Adrenal gland (tissue), 12 donors: Measurements from ENCODE around the gene RIGI. TPM values are rescaled to one million over a fixed set of nuclear protein-coding genes. Genes with fewer than 3 reads are reported as not detected.

Experiments used
- DNase-seq, 7 donors: peaks; one replicate each; pipeline ENCODE4 v3.0.0-alpha.2; 2019 to 2020
- H3K27ac ChIP-seq, 5 donors: fragments of 200-600 bp; sonication (generic) in 4 of 5; 1 replicate in 3 of 5; 2 replicates in 2 of 5; pipeline versions ENCODE4 v1.5.1 to v1.8.0; 2016 to 2020; ENCODE audit warnings: mild to moderate bottlenecking in 1 of 5
- H3K27me3 ChIP-seq: fragments of 200-600 bp; 2 replicates; pipeline ENCODE4 v1.8.0; 2021
- H3K36me3 ChIP-seq, 2 donors: fragments of 200-600 bp; replicated peaks in 1 of 2; 1 replicate in 1 of 2; 2 replicates in 1 of 2; pipeline versions ENCODE4 v1.5.1 to v1.8.0; 2018 to 2022
- H3K4me1 ChIP-seq, 2 donors: fragments of 200-600 bp; replicated peaks in 1 of 2; 1 replicate in 1 of 2; 2 replicates in 1 of 2; pipeline versions ENCODE4 v1.5.1 to v1.8.0; 2018 to 2021
- H3K4me3 ChIP-seq, 4 donors: fragments of 200-600 bp; sonication (generic) in 3 of 4; one replicate each; pipeline ENCODE4 v1.5.1; 2016 to 2018
- H3K9me3 ChIP-seq, 3 donors: fragments of 200-600 bp; sonication (generic) in 1 of 3; replicated peaks in 1 of 3; 1 replicate in 2 of 3; 2 replicates in 1 of 3; pipeline versions ENCODE4 v1.5.1 to v1.8.0; 2016 to 2021
- CTCF ChIP-seq, 6 experiments: fragments of 450-650 bp in 4 of 6; fragments of 200-600 bp in 2 of 6; sonication (generic) in 1 of 6; IDR thresholded peaks; 1 replicate in 5 of 6; 2 replicates in 1 of 6; pipeline versions ENCODE4 v1.5.1 to v1.8.0; 2016 to 2021; ENCODE audit warnings: antibody characterized with exemption in 6 of 6, mild to moderate bottlenecking in 2 of 6, moderate library complexity in 1 of 6
- POLR2A ChIP-seq, 2 donors: fragments of 450-650 bp; IDR thresholded peaks; one replicate each; pipeline ENCODE4 v1.6.1; 2017; ENCODE audit warnings: antibody characterized with exemption in 2 of 2, mild to moderate bottlenecking in 2 of 2, moderate library complexity in 1 of 2
- WGBS, 4 donors: extraction: QIAGEN DNeasy Blood & Tissue Kit in 2 of 4; methylation state at CpG; one replicate each; pipeline versions ENCODE4 v1.1.5 to v1.1.7; 2013 to 2017; 5-methylcytosine and 5-hydroxymethylcytosine counted together
- intact Hi-C, 2 donors: fragments of 100-400 bp; cut with DNase I; formaldehyde crosslinking; loops; one replicate each; pipeline versions ENCODE4 v1.14.1 to v1.15.0; 2022 to 2023
- polyA plus RNA-seq, 3 donors: library from polyadenylated mRNA; stranded (reverse); fragments of 200-250 nt in 2 of 3; fragments of 350-450 nt in 1 of 3; fragmentation: Illumina TruSeq in 1 of 3; extraction: RNeasy Lipid Tissue Mini Kit (QIAGEN cat#74804) in 1 of 3; gene quantifications; one replicate each; pipeline ENCODE4 v1.2.3, GENCODE V29; 2013 to 2014
- total RNA-seq, 9 donors: library from RNA; depleted of rRNA in 4 of 9; stranded (reverse); fragments of >200 nt in 4 of 9; fragments of 120-200 nt in 1 of 9; fragmentation: NEBNext Ultra II Directional in 1 of 9; extraction: Animal tissue kit (Norgen Biotek cat#: 25700) in 1 of 9; gene quantifications; one replicate each; pipeline versions ENCODE4 v1.1.0 to v1.2.4, GENCODE V29; 2013 to 2023
- donor health status: healthy with polysubstance abuse.
- donor health status: Bipolar disorder and iron deficiency.
- donor health status: DM: yes; HTN: yes; CAD: no.
- donor health status: DM: no; HTN: no; CAD: no.
- donor health status: DM: no; HTN: no; CAD: no.
- donor health status: DM: yes; HTN: yes; CAD: no.

Gene RIGI
- total and polyA plus RNA-seq, 12 donors = 4.4 to 13.2 (median 7.9) TPM

DNA sequence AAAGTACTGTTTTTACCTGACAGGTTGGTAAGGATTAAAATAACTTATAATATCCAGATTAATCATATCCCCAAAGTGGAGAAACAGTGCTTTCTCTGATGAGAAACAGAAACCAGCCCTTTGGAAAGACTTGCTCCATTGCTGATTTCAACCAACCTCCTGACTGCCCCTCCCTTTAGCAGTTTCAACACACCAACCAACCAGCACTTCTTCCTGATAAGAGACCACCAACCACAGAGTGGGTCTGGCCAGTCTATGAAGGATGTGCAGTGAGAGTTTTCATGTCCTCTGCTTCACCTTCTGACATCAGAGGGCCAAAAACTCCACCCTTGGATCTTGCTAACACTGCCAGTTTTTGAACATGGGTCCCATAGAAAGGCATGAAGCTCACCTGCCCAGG lies 28.1 kb downstream of the RIGI start:
- TF ChIP-seq POLR2A (IDR thresholded peaks at IDR 0.05) (no peak), CTCF (IDR thresholded peaks at IDR 0.05) (no peak)
- no peaks in the 10 kb centered on the region for H3K36me3 ChIP-seq

DNA sequence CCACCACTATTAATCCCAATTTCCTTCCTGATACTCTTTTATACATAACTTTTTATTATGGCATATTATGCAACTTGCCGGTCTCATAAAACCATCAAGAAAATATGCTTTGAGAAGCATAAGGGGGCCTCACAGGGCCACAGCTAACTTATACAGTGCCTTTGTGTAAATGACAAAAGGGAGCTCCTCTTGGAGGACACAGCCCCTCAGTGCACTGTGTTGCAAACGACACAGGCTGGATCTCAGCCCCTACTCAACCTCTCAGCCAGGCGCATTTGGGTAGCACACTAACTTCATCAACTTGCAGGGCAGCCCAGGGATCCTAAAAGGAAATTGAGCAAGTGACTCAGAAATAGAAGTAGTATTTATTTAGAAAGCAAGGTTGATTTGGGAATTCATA lies 35.4 kb downstream of the RIGI start:
- Histone ChIP-seq H3K27me3 (no peaks in the 10 kb centered on the region), H3K36me3 (peaks cover 0 to 26% of the 10 kb centered on the region in 2 donors), H3K9me3 (no peaks in the 10 kb centered on the region), H3K4me3 (no peak overlapping the region), H3K4me1 (no peaks in the 10 kb centered on the region), H3K27ac (no peak overlapping the region)
- intact Hi-C loops = no loop called here
- DNase-seq = no peak
- 82 to 95% (median 87%) methylated on average over 3 of the region's 3 CpGs for WGBS, 4 donors
- TF ChIP-seq CTCF (IDR thresholded peaks at IDR 0.05) (no peak), POLR2A (IDR thresholded peaks at IDR 0.05) (no peak)

More for the DNA sequence above, 28.1 kb downstream of the RIGI start:
- intact Hi-C loops = no loop called here
- H3K4me3 ChIP-seq = no peak overlapping the region
- H3K4me1 ChIP-seq = no peaks in the 10 kb centered on the region
- H3K9me3 ChIP-seq = no peaks in the 10 kb centered on the region
- H3K27ac ChIP-seq = no peak overlapping the region
- no peaks in the 10 kb centered on the region for H3K27me3 ChIP-seq
- no peak for DNase-seq

GRCh38 chr9:32487981-32488380 lies 38.0 kb downstream of the RIGI start:
- H3K4me3 ChIP-seq = no peak overlapping the region
- 60 to 90% (median 86%) methylated on average over 3 of the region's 3 CpGs for WGBS, 4 donors
- TF ChIP-seq CTCF (IDR thresholded peaks at IDR 0.05) = no peak
- no peak for TF ChIP-seq POLR2A (IDR thresholded peaks at IDR 0.05)
- H3K27ac ChIP-seq = no peak overlapping the region
- H3K9me3 ChIP-seq = no peaks in the 10 kb centered on the region
- H3K4me1 ChIP-seq = no peaks in the 10 kb centered on the region
- H3K27me3 ChIP-seq = no peaks in the 10 kb centered on the region
- DNase-seq = no peak
- intact Hi-C loops = no loop called here
- H3K36me3 ChIP-seq = peaks cover 0 to 45% of the 10 kb centered on the region in 2 donors

- H3K27ac ChIP-seq = no peak overlapping the region
Measured at GRCh38 chr9:32486839-32487562, 39.0 kb downstream of the RIGI start.

More at GRCh38 chr9:32486839-32487562, 39.0 kb downstream of the RIGI start:
- no peaks in the 10 kb centered on the region for H3K4me1 ChIP-seq
- peaks cover 0 to 53% of the 10 kb centered on the region in 2 donors for H3K36me3 ChIP-seq
- intact Hi-C loops = no loop called here
- no peak for DNase-seq
- no peaks in the 10 kb centered on the region for H3K27me3 ChIP-seq
- no peak for TF ChIP-seq POLR2A (IDR thresholded peaks at IDR 0.05)
- TF ChIP-seq CTCF (IDR thresholded peaks at IDR 0.05) = no peak
- H3K9me3 ChIP-seq = no peaks in the 10 kb centered on the region
- WGBS, 4 donors = 63 to 75% (median 70%) methylated on average over 2 of the region's 2 CpGs
- no peak overlapping the region for H3K4me3 ChIP-seq
